ENCODE data around the gene CDSN.

- TF ChIP-seq POLR2A (IDR thresholded peaks at IDR 0.05; ENCODE audit: borderline replicate concordance, extremely low read depth, insufficient read depth, insufficient read length) (no peak), CTCF (IDR thresholded peaks at IDR 0.05 in 2 of 3, conservative IDR thresholded peaks at IDR 0.05 in 1 of 3; ENCODE audit: borderline replicate concordance in 1 of 3, insufficient read depth in 1 of 3, low read depth in 2 of 3, low read length in 2 of 3) (no peak), ATF3 (IDR thresholded peaks at IDR 0.05) (no peak)
Measured at GRCh38 chr6:31076611-31077010, 43.6 kb downstream of the CDSN start.
